ENCODE results near the gene MAGEF1.
"Not testable (repeated sequence)": the region's sequence is repeated elsewhere in the genome, so short reads cannot be mapped to it uniquely, and the experiment has no call there.

MAGEF1 gene

GRCh38 chr3:184734903-184735701 lies 23.2 kb upstream of the MAGEF1 start:
- H3K36me3 ChIP-seq (replicated peaks) = no peaks in the 10 kb centered on the region
- H3K27ac ChIP-seq = no peak overlapping the region
- in situ Hi-C loops (cut with HindIII; ENCODE audit: low pct_ligation_motif_present, low sequenced_read_pairs) = no loop called here
- H3K4me3 ChIP-seq (ENCODE audit: low read depth, low read length) = no peak overlapping the region
- DNase-seq = no peak
- no peak for TF ChIP-seq CTCF (IDR thresholded peaks at IDR 0.05; ENCODE audit: low read depth, low read length, missing control alignments)
- peaks cover 2% of the 10 kb centered on the region for H3K27me3 ChIP-seq (replicated peaks)

- no peak for DNase-seq
- TF ChIP-seq CTCF (IDR thresholded peaks at IDR 0.05; ENCODE audit: low read depth, low read length, missing control alignments) = no peak
- Histone ChIP-seq H3K4me3 (ENCODE audit: low read depth, low read length) (no peak overlapping the region), H3K36me3 (replicated peaks) (no peaks in the 10 kb centered on the region), H3K27me3 (replicated peaks) (peaks cover 2% of the 10 kb centered on the region), H3K27ac (no peak overlapping the region)
- in situ Hi-C loops (cut with HindIII; ENCODE audit: low pct_ligation_motif_present, low sequenced_read_pairs) = no loop called here
Observed at GRCh38 chr3:184733971-184734608, 22.2 kb upstream of the MAGEF1 start.

- in situ Hi-C loops (cut with HindIII; ENCODE audit: low pct_ligation_motif_present, low sequenced_read_pairs) = no loop called here
- no peak for TF ChIP-seq CTCF (IDR thresholded peaks at IDR 0.05; ENCODE audit: low read depth, low read length, missing control alignments)
- Histone ChIP-seq H3K36me3 (replicated peaks) (no peaks in the 10 kb centered on the region), H3K27me3 (replicated peaks) (peaks cover 2% of the 10 kb centered on the region), H3K4me3 (ENCODE audit: low read depth, low read length) (no peak overlapping the region), H3K27ac (no peak overlapping the region)
- DNase-seq = no peak
Observed at GRCh38 chr3:184733181-184733580, 21.3 kb upstream of the MAGEF1 start.

- Histone ChIP-seq H3K27ac (no peak overlapping the region), H3K4me3 (ENCODE audit: low read depth, low read length) (no peak overlapping the region), H3K36me3 (replicated peaks) (no peaks in the 10 kb centered on the region), H3K27me3 (replicated peaks) (peaks cover 2% of the 10 kb centered on the region)
- in situ Hi-C loops (cut with HindIII; ENCODE audit: low pct_ligation_motif_present, low sequenced_read_pairs) = no loop called here
- DNase-seq = no peak
- no peak for TF ChIP-seq CTCF (IDR thresholded peaks at IDR 0.05; ENCODE audit: low read depth, low read length, missing control alignments)
Observed at GRCh38 chr3:184731786-184732537, 20.1 kb upstream of the MAGEF1 start.

GRCh38 chr3:184730924-184731323 lies 19.1 kb upstream of the MAGEF1 start:
- no peak overlapping the region for H3K4me3 ChIP-seq (ENCODE audit: low read depth, low read length)
- no peak overlapping the region for H3K27ac ChIP-seq
- peaks cover 2% of the 10 kb centered on the region for H3K27me3 ChIP-seq (replicated peaks)
- no peak for DNase-seq
- no peaks in the 10 kb centered on the region for H3K36me3 ChIP-seq (replicated peaks)
- TF ChIP-seq CTCF (IDR thresholded peaks at IDR 0.05; ENCODE audit: low read depth, low read length, missing control alignments) = no peak
- in situ Hi-C loops (cut with HindIII; ENCODE audit: low pct_ligation_motif_present, low sequenced_read_pairs) = no loop called here

- in situ Hi-C loops (cut with HindIII; ENCODE audit: low pct_ligation_motif_present, low sequenced_read_pairs); DNase-seq; H3K36me3 ChIP-seq (replicated peaks); H3K27me3 ChIP-seq (replicated peaks); H3K4me3 ChIP-seq (ENCODE audit: low read depth, low read length); H3K27ac ChIP-seq: not testable (repeated sequence)
Observed at GRCh38 chr3:184729154-184729553, 17.3 kb upstream of the MAGEF1 start.

Measured in brain microvascular endothelial cell (primary cell).